Endothelial cell of umbilical vein (primary cell): ENCODE data around the gene COX7A2. TPM values are rescaled to one million over a fixed set of nuclear protein-coding genes. Genes with fewer than 3 reads are reported as not detected.

ENCODE experiments used
- BruUV-seq: library from RNA; stranded (reverse); fragments of 400-500 nt; replicated peaks from 2 replicates; lab custom pipeline; 2021; lab: Mats Ljungman, UMichigan
- CTCF ChIA-PET: fragments of 300-600, 350-600 bp; sonication (Branson Sonifier 250); formaldehyde crosslinking; loops from one replicate; lab custom pipeline; 2021; ENCODE audit warnings: antibody characterized with exemption, inconsistent platforms; lab: Charles Lee
- POLR2A ChIA-PET: fragments of 300-600, 350-600 bp; sonication (Branson Sonifier 250); formaldehyde crosslinking; loops from one replicate; lab custom pipeline; 2021; ENCODE audit warnings: antibody characterized with exemption, inconsistent platforms; lab: Charles Lee
- DNase-seq: peaks from one replicate; pipeline ENCODE4 v3.0.0-alpha.2; 2011; ENCODE audit warnings: low read depth, low spot score
- FAIRE-seq: peaks from 2 replicates; lab custom pipeline; 2011; peaks lifted over from hg19 to GRCh38; lab: Jason Lieb, UNC
- H2AFZ ChIP-seq: 2 replicates; pipeline ENCODE4 v1.6.0; 2012; ENCODE audit warnings: low read depth, low read length, control low read depth, inconsistent platforms
- H3K27ac ChIP-seq: 2 replicates; pipeline ENCODE4 v1.5.1; 2011; ENCODE audit warnings: low read depth, mild to moderate bottlenecking, control low read depth, low read length, moderate library complexity; ENCODE audit not compliant: insufficient read depth
- H3K27me3 ChIP-seq, 2 experiments: 2 replicates each; pipeline versions ENCODE4 v1.6.0 to v1.6.1; 2011; ENCODE audit warnings: low read length in 2 of 2, mixed read lengths in 1 of 2; ENCODE audit not compliant: control insufficient read depth in 2 of 2, insufficient read depth in 2 of 2
- H3K36me3 ChIP-seq, 2 experiments: 2 replicates in 1 of 2; 3 replicates in 1 of 2; pipeline ENCODE4 v1.5.1; 2011; ENCODE audit warnings: low read length in 2 of 2, mild to moderate bottlenecking in 1 of 2, moderate library complexity in 1 of 2; ENCODE audit not compliant: control insufficient read depth in 2 of 2, insufficient read depth in 2 of 2; ENCODE audit errors: extremely low read depth in 1 of 2
- H3K4me1 ChIP-seq: 3 replicates; pipeline ENCODE4 v1.5.1; 2011; ENCODE audit warnings: mild to moderate bottlenecking, low read length; ENCODE audit not compliant: control insufficient read depth, insufficient read depth; ENCODE audit errors: extremely low read depth
- H3K4me2 ChIP-seq: 2 replicates; pipeline ENCODE4 v1.6.1; 2011; ENCODE audit warnings: low read length, control low read depth, mixed read lengths; ENCODE audit not compliant: insufficient read depth
- H3K4me3 ChIP-seq, 3 experiments: fragments of 200-600 bp in 1 of 3; sonication (generic), shearing (Covaris generic) in 1 of 3; replicated peaks in 1 of 3; 2 replicates each; pipeline ENCODE4 v1.5.1; 2011 to 2016; ENCODE audit warnings: control low read depth in 3 of 3, low read length in 3 of 3, mild to moderate bottlenecking in 2 of 3, inconsistent platforms in 1 of 3, low read depth in 1 of 3, moderate library complexity in 1 of 3; ENCODE audit not compliant: insufficient read depth in 1 of 3
- H3K79me2 ChIP-seq: 2 replicates; pipeline ENCODE4 v1.6.0; 2012; ENCODE audit warnings: low read length, inconsistent platforms; ENCODE audit not compliant: control insufficient read depth, insufficient read depth
- H3K9ac ChIP-seq: replicated peaks from 2 replicates; pipeline ENCODE3; 2011; ENCODE audit warnings: low read length, control low read depth; ENCODE audit not compliant: insufficient read depth; ENCODE audit errors: extremely low read depth
- H3K9me1 ChIP-seq: replicated peaks from 3 replicates; pipeline ENCODE4 v1.6.0; 2011; ENCODE audit warnings: mild to moderate bottlenecking, low read length; ENCODE audit not compliant: control insufficient read depth, insufficient read depth; ENCODE audit errors: extremely low read depth
- H3K9me3 ChIP-seq: replicated peaks from 2 replicates; pipeline ENCODE4 v1.5.1; 2012; ENCODE audit warnings: low read length, inconsistent platforms; ENCODE audit not compliant: control insufficient read depth, insufficient read depth
- H4K20me1 ChIP-seq: replicated peaks from 2 replicates; pipeline ENCODE3; 2011; ENCODE audit warnings: mild to moderate bottlenecking, low read length; ENCODE audit not compliant: control insufficient read depth, insufficient read depth; ENCODE audit errors: extremely low read depth
- EZH2 ChIP-seq: IDR thresholded peaks from 2 replicates; pipeline ENCODE4 v1.6.1; 2012; ENCODE audit warnings: borderline replicate concordance, low read depth, mild to moderate bottlenecking, moderate library complexity, low read length, inconsistent platforms; ENCODE audit not compliant: severe bottlenecking
- FOS ChIP-seq: IDR thresholded peaks from 2 replicates; pipeline ENCODE4 v1.6.1; 2011; ENCODE audit warnings: mild to moderate bottlenecking, low read length, moderate library complexity, borderline replicate concordance; ENCODE audit not compliant: insufficient read depth
- GATA2 ChIP-seq: IDR thresholded peaks from 2 replicates; pipeline ENCODE4 v1.7.0; 2011; ENCODE audit warnings: low read depth, mild to moderate bottlenecking, moderate library complexity, mixed read lengths, low read length; ENCODE audit not compliant: insufficient read length, insufficient read depth
- JUN ChIP-seq: IDR thresholded peaks from 2 replicates; pipeline ENCODE4 v1.6.1; 2011; ENCODE audit warnings: borderline replicate concordance, low read depth; ENCODE audit not compliant: insufficient read length, insufficient read depth
- MAX ChIP-seq: IDR thresholded peaks from 2 replicates; pipeline ENCODE4 v1.6.1; 2011; ENCODE audit not compliant: insufficient read depth, insufficient read length
- MYC ChIP-seq: IDR thresholded peaks from one replicate; pipeline ENCODE4 v1.6.1; 2011; ENCODE audit warnings: mild to moderate bottlenecking, low read depth, low read length
- POLR2A ChIP-seq: IDR thresholded peaks from 2 replicates; pipeline ENCODE4 v1.6.1; 2012; ENCODE audit warnings: low read depth, mild to moderate bottlenecking, control low read depth, low read length
- POLR2AphosphoS5 ChIP-seq: IDR thresholded peaks from 2 replicates; pipeline ENCODE4 v1.6.1; 2012; ENCODE audit warnings: low read depth, mild to moderate bottlenecking, control low read depth, low read length, moderate library complexity; ENCODE audit not compliant: insufficient read depth
- dilution Hi-C: fragments of 300-500 bp; cut with MboI; formaldehyde crosslinking; loops from one replicate; pipeline ENCODE4 v1.15.0; 2019; ENCODE audit warnings: low sequenced_read_pairs; ENCODE audit not compliant: extremely low pct_ligation_motif_present
- intact Hi-C: fragments of 100-400 bp; cut with micrococcal nuclease; formaldehyde crosslinking; loops from one replicate; pipeline ENCODE4 v1.10.0; 2022
- polyA plus RNA-seq, 4 experiments: library from polyadenylated mRNA; depleted of rRNA in 3 of 4; stranded (reverse) in 3 of 4; unstranded in 1 of 4; fragments of >200 nt; gene quantifications; 2 replicates each; pipeline versions ENCODE4 v1.2.1 to v1.2.3, GENCODE V29; 2011 to 2012; ENCODE audit warnings: missing spikeins in 1 of 4
- total RNA-seq: library from RNA; stranded (reverse); gene quantifications from 2 replicates; pipeline ENCODE4 v1.2.3, GENCODE V29; 2021
- TF ChIP-seq, protein P1 (sequence below), 2 donors: IDR thresholded peaks; 1 replicate in 1 of 2; 2 replicates in 1 of 2; pipeline ENCODE4 v1.5.1; 2011; ENCODE audit warnings: low read length in 2 of 2, mild to moderate bottlenecking in 2 of 2, moderate library complexity in 2 of 2, control low read depth in 1 of 2, inconsistent platforms in 1 of 2, low read depth in 1 of 2; ENCODE audit not compliant: insufficient read depth in 1 of 2; ENCODE audit errors: extremely low read depth in 1 of 2

The COX7A2 gene
- total and polyA plus RNA-seq, 2 donors (not counting 3 experiments of a cell fraction or from before 2014, with no cell fraction given), result 254 to 426 TPM

GRCh38 chr6:75206576-75207342 lies 36.8 kb downstream of the COX7A2 start:
- H3K9ac ChIP-seq, result no peak overlapping the region
- H3K36me3 ChIP-seq, result no peaks in the 10 kb centered on the region
- FAIRE-seq (no peak), DNase-seq (peak; percentile 47)
- no peaks in the 10 kb centered on the region for H3K9me1 ChIP-seq
- H3K27ac ChIP-seq, result no peak overlapping the region
- dilution Hi-C loops (no loop called here), intact Hi-C loops (loop anchor here (2.0 to 10.0 kb wide), 3 partner anchors 232 to 1529 kb away; no protein-coding TSS in a partner anchor)
- peaks cover 31% of the 10 kb centered on the region for H3K4me1 ChIP-seq
- BruUV-seq, result no TSS peak
- H4K20me1 ChIP-seq, result no peaks in the 10 kb centered on the region
- H3K27me3 ChIP-seq, result peaks cover 9 to 13% of the 10 kb centered on the region in 2 experiments
- no peaks in the 10 kb centered on the region for H3K9me3 ChIP-seq
- peak overlapping the region; percentile 95 for H3K4me2 ChIP-seq
- ChIA-PET POLR2A (no interaction called here), CTCF (interaction anchor here (1.0 to 12.5 kb wide), 13 partner anchors 307 to 1554 kb away, joined by 3 to 393 read pairs (median 4); no protein-coding TSS in a partner anchor)
- no peaks in the 10 kb centered on the region for H3K79me2 ChIP-seq
- H3K4me3 ChIP-seq, result peak overlapping the region; percentile 7 to 76 (median 59)
- TF ChIP-seq, protein P1, sequence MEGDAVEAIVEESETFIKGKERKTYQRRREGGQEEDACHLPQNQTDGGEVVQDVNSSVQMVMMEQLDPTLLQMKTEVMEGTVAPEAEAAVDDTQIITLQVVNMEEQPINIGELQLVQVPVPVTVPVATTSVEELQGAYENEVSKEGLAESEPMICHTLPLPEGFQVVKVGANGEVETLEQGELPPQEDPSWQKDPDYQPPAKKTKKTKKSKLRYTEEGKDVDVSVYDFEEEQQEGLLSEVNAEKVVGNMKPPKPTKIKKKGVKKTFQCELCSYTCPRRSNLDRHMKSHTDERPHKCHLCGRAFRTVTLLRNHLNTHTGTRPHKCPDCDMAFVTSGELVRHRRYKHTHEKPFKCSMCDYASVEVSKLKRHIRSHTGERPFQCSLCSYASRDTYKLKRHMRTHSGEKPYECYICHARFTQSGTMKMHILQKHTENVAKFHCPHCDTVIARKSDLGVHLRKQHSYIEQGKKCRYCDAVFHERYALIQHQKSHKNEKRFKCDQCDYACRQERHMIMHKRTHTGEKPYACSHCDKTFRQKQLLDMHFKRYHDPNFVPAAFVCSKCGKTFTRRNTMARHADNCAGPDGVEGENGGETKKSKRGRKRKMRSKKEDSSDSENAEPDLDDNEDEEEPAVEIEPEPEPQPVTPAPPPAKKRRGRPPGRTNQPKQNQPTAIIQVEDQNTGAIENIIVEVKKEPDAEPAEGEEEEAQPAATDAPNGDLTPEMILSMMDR (IDR thresholded peaks at IDR 0.05; ENCODE audit: extremely low read depth in 1 of 2, insufficient read depth in 1 of 2, low read depth in 1 of 2, low read length in 2 of 2), result no peak
- TF ChIP-seq JUN (no peak), MAX (no peak), MYC (no peak), FOS (no peak), GATA2 (no peak), POLR2AphosphoS5 (no peak), EZH2 (no peak), POLR2A (no peak)
- peak overlapping the region; percentile 28 for H2AFZ ChIP-seq
